Measurements from ENCODE around the gene WAC. TPM values are rescaled to one million over a fixed set of nuclear protein-coding genes. Genes with fewer than 3 reads are reported as not detected.

Gene WAC
- total and polyA plus RNA-seq, 2 of the 13 experiments (the other 11 are each of a cell fraction or from before 2014, with no cell fraction given) = 69.1 to 96.2 TPM

GRCh38 chr10:28533571-28534304, 820 bp downstream of the WAC start (continued):
- TF ChIP-seq THAP9 (CRISPR knock-in tag; IDR thresholded peaks at IDR 0.05; ENCODE audit: borderline replicate concordance) (no peak), SOX13 (IDR thresholded peaks at IDR 0.05) (no peak), SOX13 (CRISPR knock-in tag; conservative IDR thresholded peaks at IDR 0.05 in 1 of 2, IDR thresholded peaks at IDR 0.05 in 1 of 2) (no peak), POLR2A (IDR thresholded peaks at IDR 0.05; ENCODE audit: insufficient read depth in 1 of 2, low read depth in 2 of 2, low read length in 2 of 2) (no peak), NR2F1 (CRISPR knock-in tag; IDR thresholded peaks at IDR 0.05) (no peak), MEIS1 (CRISPR knock-in tag; IDR thresholded peaks at IDR 0.05; ENCODE audit: borderline replicate concordance) (no peak), NPAS2 (CRISPR knock-in tag; IDR thresholded peaks at IDR 0.05; ENCODE audit: borderline replicate concordance) (no peak), NFAT5 (CRISPR knock-in tag; IDR thresholded peaks at IDR 0.05) (peak; percentile 30; the same call in 1 of the 2 replicates), POLR2AphosphoS5 (IDR thresholded peaks at IDR 0.05; ENCODE audit: low read depth, low read length) (no peak), ARNT2 (CRISPR knock-in tag; IDR thresholded peaks at IDR 0.05; ENCODE audit: low read depth) (no peak), FOSL1 (CRISPR knock-in tag; IDR thresholded peaks at IDR 0.05; ENCODE audit: borderline replicate concordance) (0 out of 2 replicates have a peak, but pooled peaks have one; percentile 7), ZNF589 (CRISPR knock-in tag; conservative IDR thresholded peaks at IDR 0.05) (no peak), ZFP91 (CRISPR knock-in tag; IDR thresholded peaks at IDR 0.05; ENCODE audit: borderline replicate concordance) (no peak), GPBP1L1 (CRISPR knock-in tag; IDR thresholded peaks at IDR 0.05) (no peak), ZFP37 (CRISPR knock-in tag; IDR thresholded peaks at IDR 0.05; ENCODE audit: borderline replicate concordance) (no peak), SIX1 (CRISPR knock-in tag; IDR thresholded peaks at IDR 0.05; ENCODE audit: borderline replicate concordance) (no peak), KLF11 (CRISPR knock-in tag; IDR thresholded peaks at IDR 0.05) (no peak), ZNF264 (CRISPR knock-in tag; IDR thresholded peaks at IDR 0.05) (no peak)
